Ishikawa (cell line): ENCODE results near the gene ZCCHC3.
A peak's percentile ranks its signal among the peaks of the same experiment; 100 is the strongest.

Experiments
- CEBPB ChIP-seq: IDR thresholded peaks from 2 replicates; pipeline ENCODE4 v1.6.1; 2012
- CREB1 ChIP-seq: IDR thresholded peaks from 2 replicates; pipeline ENCODE4 v1.6.1; 2012; ENCODE audit warnings: low read depth
- EGR1 ChIP-seq: IDR thresholded peaks from 2 replicates; pipeline ENCODE4 v1.6.1; 2012
- EP300 ChIP-seq: IDR thresholded peaks from 2 replicates; pipeline ENCODE4 v1.6.1; 2012; ENCODE audit warnings: borderline replicate concordance
- FOXM1 ChIP-seq: IDR thresholded peaks from 2 replicates; pipeline ENCODE4 v1.6.1; 2012; ENCODE audit warnings: low read depth, borderline replicate concordance
- NFIC ChIP-seq: IDR thresholded peaks from 2 replicates; pipeline ENCODE4 v1.6.1; 2012
- RAD21 ChIP-seq: IDR thresholded peaks from 2 replicates; pipeline ENCODE4 v1.6.1; 2012; ENCODE audit warnings: low read depth
- TAF1 ChIP-seq: IDR thresholded peaks from 2 replicates; pipeline ENCODE4 v1.6.1; 2012; ENCODE audit warnings: low read depth, mild to moderate bottlenecking
- TCF12 ChIP-seq: IDR thresholded peaks from 2 replicates; pipeline ENCODE4 v1.6.1; 2012; ENCODE audit warnings: low read depth
- TEAD4 ChIP-seq: IDR thresholded peaks from 2 replicates; pipeline ENCODE4 v1.6.1; 2012
- YY1 ChIP-seq: IDR thresholded peaks from 2 replicates; pipeline ENCODE4 v1.6.1; 2012; ENCODE audit warnings: low read depth
- ZBTB7A ChIP-seq: IDR thresholded peaks from 2 replicates; pipeline ENCODE4 v1.6.1; 2012; ENCODE audit warnings: low read depth
- TF ChIP-seq, protein P1 (sequence below): IDR thresholded peaks from 2 replicates; pipeline ENCODE4 v1.6.1; 2012
- TF ChIP-seq, protein P2 (sequence below): IDR thresholded peaks from 2 replicates; pipeline ENCODE4 v1.6.1; 2012; ENCODE audit warnings: low read depth, mild to moderate bottlenecking
- TF ChIP-seq, protein P3 (sequence below): IDR thresholded peaks from 2 replicates; pipeline ENCODE4 v1.6.1; 2012

ZCCHC3 gene

DNA sequence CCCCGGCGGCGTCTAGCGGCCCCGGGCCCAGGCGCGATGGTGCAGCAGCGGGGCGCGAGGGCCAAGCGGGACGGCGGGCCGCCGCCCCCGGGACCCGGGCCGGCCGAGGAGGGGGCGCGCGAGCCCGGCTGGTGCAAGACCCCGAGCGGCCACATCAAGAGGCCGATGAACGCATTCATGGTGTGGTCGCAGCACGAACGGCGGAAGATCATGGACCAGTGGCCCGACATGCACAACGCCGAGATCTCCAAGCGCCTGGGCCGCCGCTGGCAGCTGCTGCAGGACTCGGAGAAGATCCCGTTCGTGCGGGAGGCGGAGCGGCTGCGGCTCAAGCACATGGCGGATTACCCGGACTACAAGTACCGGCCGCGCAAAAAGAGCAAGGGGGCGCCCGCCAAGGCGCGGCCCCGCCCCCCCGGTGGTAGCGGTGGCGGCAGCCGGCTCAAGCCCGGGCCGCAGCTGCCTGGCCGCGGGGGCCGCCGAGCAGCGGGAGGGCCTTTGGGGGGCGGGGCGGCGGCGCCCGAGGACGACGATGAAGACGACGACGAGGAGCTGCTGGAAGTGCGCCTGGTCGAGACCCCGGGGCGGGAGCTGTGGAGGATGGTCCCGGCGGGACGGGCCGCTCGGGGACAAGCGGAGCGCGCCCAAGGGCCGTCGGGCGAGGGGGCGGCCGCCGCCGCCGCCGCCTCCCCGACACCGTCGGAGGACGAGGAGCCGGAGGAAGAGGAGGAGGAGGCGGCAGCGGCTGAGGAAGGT, 28.7 kb downstream of the ZCCHC3 start:
- TF ChIP-seq YY1 = no peak
- TF ChIP-seq CREB1 = no peak
- TF ChIP-seq EP300 = no peak
- no peak for TF ChIP-seq RAD21
- TF ChIP-seq, protein P1, sequence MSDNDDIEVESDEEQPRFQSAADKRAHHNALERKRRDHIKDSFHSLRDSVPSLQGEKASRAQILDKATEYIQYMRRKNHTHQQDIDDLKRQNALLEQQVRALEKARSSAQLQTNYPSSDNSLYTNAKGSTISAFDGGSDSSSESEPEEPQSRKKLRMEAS = peak; percentile 9; the same call in 1 of the 2 replicates
- TF ChIP-seq TEAD4 = no peak
- TF ChIP-seq ZBTB7A = 0 out of 2 replicates have a peak, but pooled peaks have one; percentile 10
- no peak for TF ChIP-seq CEBPB
- no peak for TF ChIP-seq TCF12
- TF ChIP-seq, protein P2, sequence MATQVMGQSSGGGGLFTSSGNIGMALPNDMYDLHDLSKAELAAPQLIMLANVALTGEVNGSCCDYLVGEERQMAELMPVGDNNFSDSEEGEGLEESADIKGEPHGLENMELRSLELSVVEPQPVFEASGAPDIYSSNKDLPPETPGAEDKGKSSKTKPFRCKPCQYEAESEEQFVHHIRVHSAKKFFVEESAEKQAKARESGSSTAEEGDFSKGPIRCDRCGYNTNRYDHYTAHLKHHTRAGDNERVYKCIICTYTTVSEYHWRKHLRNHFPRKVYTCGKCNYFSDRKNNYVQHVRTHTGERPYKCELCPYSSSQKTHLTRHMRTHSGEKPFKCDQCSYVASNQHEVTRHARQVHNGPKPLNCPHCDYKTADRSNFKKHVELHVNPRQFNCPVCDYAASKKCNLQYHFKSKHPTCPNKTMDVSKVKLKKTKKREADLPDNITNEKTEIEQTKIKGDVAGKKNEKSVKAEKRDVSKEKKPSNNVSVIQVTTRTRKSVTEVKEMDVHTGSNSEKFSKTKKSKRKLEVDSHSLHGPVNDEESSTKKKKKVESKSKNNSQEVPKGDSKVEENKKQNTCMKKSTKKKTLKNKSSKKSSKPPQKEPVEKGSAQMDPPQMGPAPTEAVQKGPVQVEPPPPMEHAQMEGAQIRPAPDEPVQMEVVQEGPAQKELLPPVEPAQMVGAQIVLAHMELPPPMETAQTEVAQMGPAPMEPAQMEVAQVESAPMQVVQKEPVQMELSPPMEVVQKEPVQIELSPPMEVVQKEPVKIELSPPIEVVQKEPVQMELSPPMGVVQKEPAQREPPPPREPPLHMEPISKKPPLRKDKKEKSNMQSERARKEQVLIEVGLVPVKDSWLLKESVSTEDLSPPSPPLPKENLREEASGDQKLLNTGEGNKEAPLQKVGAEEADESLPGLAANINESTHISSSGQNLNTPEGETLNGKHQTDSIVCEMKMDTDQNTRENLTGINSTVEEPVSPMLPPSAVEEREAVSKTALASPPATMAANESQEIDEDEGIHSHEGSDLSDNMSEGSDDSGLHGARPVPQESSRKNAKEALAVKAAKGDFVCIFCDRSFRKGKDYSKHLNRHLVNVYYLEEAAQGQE = no peak
- no peak for TF ChIP-seq FOXM1
- no peak for TF ChIP-seq NFIC
- TF ChIP-seq TAF1 = no peak
- TF ChIP-seq EGR1 = no peak
- TF ChIP-seq, protein P3, sequence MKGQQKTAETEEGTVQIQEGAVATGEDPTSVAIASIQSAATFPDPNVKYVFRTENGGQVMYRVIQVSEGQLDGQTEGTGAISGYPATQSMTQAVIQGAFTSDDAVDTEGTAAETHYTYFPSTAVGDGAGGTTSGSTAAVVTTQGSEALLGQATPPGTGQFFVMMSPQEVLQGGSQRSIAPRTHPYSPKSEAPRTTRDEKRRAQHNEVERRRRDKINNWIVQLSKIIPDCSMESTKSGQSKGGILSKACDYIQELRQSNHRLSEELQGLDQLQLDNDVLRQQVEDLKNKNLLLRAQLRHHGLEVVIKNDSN = no peak

DNA sequence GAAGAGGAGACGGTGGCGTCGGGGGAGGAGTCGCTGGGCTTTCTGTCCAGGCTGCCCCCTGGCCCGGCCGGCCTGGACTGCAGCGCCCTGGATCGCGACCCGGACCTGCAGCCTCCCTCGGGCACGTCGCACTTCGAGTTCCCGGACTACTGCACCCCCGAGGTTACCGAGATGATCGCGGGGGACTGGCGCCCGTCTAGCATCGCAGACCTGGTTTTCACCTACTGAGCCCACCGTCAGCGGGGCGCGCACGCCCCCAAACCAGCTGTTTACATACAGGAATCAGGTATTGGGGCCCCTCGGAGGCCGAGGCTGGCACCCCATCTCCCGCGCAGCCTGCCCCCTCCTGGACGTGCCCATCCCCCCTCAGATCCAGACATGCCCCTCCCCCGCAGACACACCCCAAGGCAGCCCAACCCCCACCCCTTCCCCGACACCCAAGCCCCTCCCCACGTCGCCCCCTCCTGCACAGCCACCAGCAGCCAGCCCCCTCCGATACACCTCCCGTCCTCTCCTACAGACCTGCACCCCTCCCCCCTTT, 29.3 kb downstream of the ZCCHC3 start:
- no peak for TF ChIP-seq RAD21
- no peak for TF ChIP-seq FOXM1
- no peak for TF ChIP-seq TEAD4
- TF ChIP-seq EGR1 = no peak
- TF ChIP-seq, protein P3 = no peak
- no peak for TF ChIP-seq YY1
- TF ChIP-seq CEBPB = no peak
- TF ChIP-seq TAF1 = no peak
- no peak for TF ChIP-seq EP300
- no peak for TF ChIP-seq TCF12
- TF ChIP-seq, protein P2 = no peak
- TF ChIP-seq ZBTB7A = no peak
- no peak for TF ChIP-seq CREB1
- TF ChIP-seq NFIC = no peak
- TF ChIP-seq, protein P1 = no peak

DNA sequence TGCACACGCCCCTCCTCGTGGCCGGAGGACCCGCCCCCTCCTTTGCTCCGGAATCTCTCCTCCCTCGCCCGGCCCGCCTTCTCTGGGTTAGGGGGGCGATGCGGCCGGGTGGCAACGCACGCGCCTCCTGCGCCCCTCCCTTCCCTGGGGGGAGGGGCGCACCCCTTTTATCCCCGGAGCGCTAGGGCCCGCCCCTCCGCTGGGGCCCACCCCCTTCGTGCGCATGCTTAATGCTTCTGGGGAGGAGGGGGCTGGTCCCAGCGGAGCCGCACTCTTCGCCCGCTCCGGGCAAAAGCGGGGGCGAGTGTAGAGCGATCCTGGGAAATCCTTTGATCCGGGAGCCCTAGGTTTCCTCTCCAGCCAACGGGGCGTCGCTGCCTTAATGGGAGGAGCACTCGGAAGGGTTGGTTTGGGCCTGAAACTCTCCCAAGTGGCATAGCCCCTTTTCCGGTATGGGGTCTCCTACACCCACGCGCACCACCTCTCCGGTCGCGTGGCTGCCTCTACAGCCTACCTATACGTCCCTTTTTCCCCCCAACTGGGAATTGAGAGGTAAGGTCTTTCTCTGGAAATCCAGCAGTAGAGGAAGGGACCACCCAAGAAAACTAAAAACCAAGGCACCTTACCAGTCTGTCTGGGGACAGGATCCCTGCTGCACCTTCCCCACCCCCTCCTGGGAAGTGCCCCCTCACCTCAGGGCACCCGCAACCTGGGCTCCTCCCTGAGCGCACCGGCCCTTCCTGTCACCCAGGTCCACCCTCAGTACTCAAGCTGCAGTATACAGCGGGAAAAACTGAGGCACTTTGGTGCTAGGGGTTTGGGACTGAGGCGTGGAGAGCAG, 30.0 kb downstream of the ZCCHC3 start:
- TF ChIP-seq, protein P1 = peak; percentile 72
- TF ChIP-seq RAD21 (no peak), ZBTB7A (0 out of 2 replicates have a peak, but pooled peaks have one; percentile 26), TCF12 (peak; percentile 54; the same call in 1 of the 2 replicates), EP300 (no peak), FOXM1 (no peak), TAF1 (peak; percentile 40; the same call in 1 of the 2 replicates), EGR1 (peak; percentile 82), NFIC (no peak)
- TF ChIP-seq, protein P3 = peak; percentile 55
- TF ChIP-seq, protein P2 = no peak
